Forelimb muscle (tissue), 1 donor: ENCODE results near the gene MORC2. TPM values are rescaled to one million over a fixed set of nuclear protein-coding genes. Genes with fewer than 3 reads are reported as not detected.

Experiments
- polyA plus RNA-seq: library from polyadenylated mRNA; unstranded; fragments of 120-200 nt; gene quantifications from one replicate; pipeline ENCODE4 v1.2.1, GENCODE V29; 2013; ENCODE audit not compliant: insufficient read length

Gene MORC2
- polyA plus RNA-seq, 1 donor = 26.4 TPM

Other genes starting within 250 kb of the MORC2 start
- gene TUG1, start 491 bp upstream of the MORC2 start, polyA plus RNA-seq = 105 TPM
- 258 TPM for gene SMTN, start 112.5 kb upstream of the MORC2 start, polyA plus RNA-seq
- gene SELENOM, start 138.8 kb upstream of the MORC2 start, polyA plus RNA-seq = 18.8 TPM
- 1.6 TPM for gene INPP5J, start 154.2 kb upstream of the MORC2 start, polyA plus RNA-seq
- gene PLA2G3, start 171.7 kb upstream of the MORC2 start, polyA plus RNA-seq = not detected
- 20.1 TPM for gene RNF185, start 191.4 kb upstream of the MORC2 start, polyA plus RNA-seq
- gene LIMK2, start 243.5 kb upstream of the MORC2 start, polyA plus RNA-seq = 23.1 TPM